ENCODE data around the gene CACNA2D1.

DNA sequence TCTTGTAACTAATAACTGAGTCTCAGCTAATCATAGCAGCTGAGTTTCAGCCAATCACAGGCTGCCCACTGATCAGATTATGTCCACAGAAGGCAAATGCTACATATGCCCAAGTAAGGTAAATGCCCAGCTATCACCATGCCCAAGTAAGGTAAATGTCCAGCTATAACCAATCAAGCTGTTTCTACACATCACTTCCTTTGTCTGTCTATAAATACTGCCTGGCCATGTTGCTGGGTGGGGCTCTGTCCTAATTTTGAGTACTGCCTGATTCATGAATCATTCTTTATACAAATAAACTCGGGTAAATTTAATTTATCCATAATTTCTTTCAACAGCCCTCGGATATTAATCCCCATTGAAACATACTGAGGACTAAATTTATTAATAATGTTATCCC, 312.4 kb downstream of the CACNA2D1 start:
- no peak for TF ChIP-seq FOXM1 (IDR thresholded peaks at IDR 0.05; ENCODE audit: borderline replicate concordance)
- TF ChIP-seq ELF4 (IDR thresholded peaks at IDR 0.05) = no peak
- TF ChIP-seq FOXA1 (IDR thresholded peaks at IDR 0.05) = no peak
- no peak for TF ChIP-seq FOXK2 (IDR thresholded peaks at IDR 0.05)
- no peak for TF ChIP-seq BHLHE40 (IDR thresholded peaks at IDR 0.05; ENCODE audit: borderline replicate concordance)
- no peak for TF ChIP-seq NFRKB (IDR thresholded peaks at IDR 0.05)
- TF ChIP-seq ARNT (IDR thresholded peaks at IDR 0.05) = no peak
- TF ChIP-seq, protein P1, sequence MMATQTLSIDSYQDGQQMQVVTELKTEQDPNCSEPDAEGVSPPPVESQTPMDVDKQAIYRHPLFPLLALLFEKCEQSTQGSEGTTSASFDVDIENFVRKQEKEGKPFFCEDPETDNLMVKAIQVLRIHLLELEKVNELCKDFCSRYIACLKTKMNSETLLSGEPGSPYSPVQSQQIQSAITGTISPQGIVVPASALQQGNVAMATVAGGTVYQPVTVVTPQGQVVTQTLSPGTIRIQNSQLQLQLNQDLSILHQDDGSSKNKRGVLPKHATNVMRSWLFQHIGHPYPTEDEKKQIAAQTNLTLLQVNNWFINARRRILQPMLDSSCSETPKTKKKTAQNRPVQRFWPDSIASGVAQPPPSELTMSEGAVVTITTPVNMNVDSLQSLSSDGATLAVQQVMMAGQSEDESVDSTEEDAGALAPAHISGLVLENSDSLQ (IDR thresholded peaks at IDR 0.05) = no peak
- TF ChIP-seq SUZ12 (IDR thresholded peaks at IDR 0.05) = no peak
